HG02870 (cell line): Measurements from ENCODE around the gene ITGBL1.

ENCODE experiments used
- ATAC-seq: cut with Tn5 transposase; IDR thresholded peaks from one replicate; pipeline ENCODE4 v1.9.1; 2021; ENCODE audit warnings: mild to moderate bottlenecking, moderate library complexity; ENCODE audit not compliant: unreplicated experiment

Gene ITGBL1

GRCh38 chr13:101621099-101621498 is 168.6 kb downstream of the ITGBL1 start:
- no peak for ATAC-seq

DNA sequence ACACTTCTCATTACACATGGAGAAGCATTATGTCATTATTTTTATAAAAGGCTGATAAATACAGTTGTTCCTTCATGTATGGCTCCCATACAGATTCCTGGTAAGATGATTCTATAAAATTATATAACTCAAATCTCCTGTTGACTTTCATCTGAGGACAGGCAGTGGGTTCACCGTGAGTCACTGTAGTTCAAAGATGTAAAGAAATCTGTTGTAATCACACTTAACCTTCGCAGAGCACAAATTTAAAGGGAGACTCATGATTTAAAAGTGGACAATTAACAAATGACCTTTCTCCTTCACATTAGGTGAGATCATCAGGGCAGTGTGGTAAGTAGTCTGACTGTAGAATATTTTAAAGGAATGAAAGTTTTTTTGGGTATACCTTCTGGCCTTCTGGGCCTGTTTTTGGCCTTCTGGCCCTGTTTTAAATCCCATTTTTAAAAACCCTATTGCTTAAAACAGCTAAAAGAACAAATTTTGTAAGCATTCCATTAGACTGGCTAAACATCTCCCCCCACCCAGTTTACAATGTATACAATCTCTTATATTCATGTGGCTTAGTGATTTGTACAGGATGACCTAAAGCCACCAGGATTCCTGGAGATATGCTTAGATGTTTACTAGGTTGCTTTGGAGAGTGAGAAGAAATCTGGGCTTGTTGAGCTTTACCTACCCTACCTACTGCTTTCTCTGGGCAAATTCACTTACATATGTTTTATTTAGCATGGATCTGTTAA is 171.2 kb downstream of the ITGBL1 start:
- ATAC-seq: no peak

DNA sequence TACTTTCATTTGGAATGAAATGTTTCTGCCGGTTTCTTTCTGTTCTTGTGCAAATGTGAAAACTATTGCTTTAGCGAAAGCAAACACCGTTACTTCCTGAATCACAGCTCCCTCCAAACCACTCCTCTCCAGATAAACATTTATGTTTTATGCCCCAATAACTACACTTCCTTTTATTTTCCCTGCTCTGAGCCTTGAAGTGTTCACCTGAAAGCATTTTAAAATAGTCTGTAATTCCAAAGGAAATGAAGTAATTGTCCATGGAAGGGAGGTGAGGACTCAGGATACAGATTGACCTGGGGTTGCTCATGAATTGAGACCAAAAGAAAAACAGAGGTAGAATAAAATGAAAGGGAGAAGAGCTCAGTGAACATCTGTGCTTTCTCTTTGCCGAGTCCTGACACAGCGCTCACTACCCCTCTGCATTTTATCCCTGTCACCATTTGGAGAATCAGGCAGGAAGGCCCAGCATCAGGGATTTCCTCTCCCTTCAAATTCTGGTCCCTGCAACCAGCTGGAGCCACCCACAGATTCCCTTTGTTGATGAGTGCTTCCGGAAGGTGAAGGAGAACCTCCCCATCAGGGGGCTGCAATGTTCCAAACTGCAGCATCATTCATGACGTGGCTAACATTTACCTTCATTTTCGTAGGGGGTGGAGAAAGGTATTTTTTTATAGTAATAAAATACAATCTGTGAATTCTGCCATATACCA is 171.9 kb downstream of the ITGBL1 start:
- no peak for ATAC-seq

GRCh38 chr13:101624981-101625380 is 172.5 kb downstream of the ITGBL1 start:
- no peak for ATAC-seq

DNA sequence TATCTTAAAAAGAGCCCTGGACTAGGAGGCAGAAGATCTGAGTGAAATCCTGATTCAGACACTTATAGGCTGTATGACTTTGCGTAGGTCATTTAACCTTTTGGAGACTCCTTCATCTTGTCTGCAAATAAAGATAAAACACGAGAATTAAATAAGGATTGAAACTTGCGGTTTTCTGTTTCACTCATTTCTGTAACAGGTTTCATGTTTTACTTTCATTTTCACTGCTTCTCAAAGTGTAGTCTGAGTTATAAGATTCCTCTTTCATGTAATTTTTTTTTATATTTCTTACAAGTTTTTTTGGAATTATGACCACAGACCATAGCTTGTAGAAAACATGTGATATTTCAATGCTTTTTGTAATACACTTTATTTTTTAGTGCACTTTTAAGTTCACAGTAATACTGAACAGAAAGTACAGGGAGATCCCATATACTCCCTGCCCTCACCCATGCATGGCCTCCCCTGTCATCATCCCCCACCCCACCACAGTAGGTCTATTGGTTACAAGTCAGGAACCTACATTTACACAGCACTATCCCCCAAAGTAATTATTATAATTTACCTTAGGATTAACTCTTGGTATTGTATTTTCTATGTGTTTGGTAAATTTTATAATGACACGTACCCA is 174.6 kb downstream of the ITGBL1 start:
- ATAC-seq: peak; percentile 93

GRCh38 chr13:101627556-101627943 is 175.1 kb downstream of the ITGBL1 start:
- peak; percentile 35 for ATAC-seq

DNA sequence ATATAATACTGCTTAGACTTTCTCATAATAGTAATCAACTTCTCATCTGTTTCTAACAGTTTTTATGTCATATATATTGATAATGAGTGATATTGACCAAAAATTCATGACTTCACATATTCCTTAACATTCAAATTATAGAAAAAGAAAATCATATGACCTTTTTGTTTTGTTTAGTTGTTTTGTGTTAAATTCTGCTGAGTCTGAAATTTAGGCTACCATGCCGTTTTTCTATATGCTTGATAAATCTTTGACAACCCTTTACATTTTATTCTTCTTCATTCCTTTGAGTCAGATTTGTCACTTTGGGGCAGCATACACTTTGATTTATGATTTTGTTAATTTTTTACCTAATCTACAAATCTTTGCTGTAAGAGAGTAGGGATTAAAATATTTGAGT is 176.4 kb downstream of the ITGBL1 start:
- no peak for ATAC-seq

GRCh38 chr13:101631395-101631794 is 178.9 kb downstream of the ITGBL1 start:
- no peak for ATAC-seq

DNA sequence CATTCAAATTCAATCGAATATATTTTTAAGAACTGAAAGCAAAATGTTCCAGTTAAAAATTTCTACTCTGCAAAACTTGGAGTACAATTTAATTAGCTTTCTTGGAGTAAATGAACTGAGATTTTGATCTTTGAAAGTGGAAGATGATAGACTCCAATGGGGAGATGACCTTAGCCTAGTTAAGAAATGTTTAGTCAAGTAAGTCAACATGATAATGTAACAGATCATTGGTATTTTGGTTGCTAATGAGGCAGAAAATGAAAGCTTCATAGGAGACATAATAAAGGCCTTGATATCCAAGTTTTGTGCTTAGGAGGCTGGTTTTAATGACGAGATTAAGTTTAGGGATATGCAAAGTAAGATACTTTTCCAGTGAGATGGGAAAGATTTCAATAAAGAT is 181.7 kb downstream of the ITGBL1 start:
- ATAC-seq: no peak

DNA sequence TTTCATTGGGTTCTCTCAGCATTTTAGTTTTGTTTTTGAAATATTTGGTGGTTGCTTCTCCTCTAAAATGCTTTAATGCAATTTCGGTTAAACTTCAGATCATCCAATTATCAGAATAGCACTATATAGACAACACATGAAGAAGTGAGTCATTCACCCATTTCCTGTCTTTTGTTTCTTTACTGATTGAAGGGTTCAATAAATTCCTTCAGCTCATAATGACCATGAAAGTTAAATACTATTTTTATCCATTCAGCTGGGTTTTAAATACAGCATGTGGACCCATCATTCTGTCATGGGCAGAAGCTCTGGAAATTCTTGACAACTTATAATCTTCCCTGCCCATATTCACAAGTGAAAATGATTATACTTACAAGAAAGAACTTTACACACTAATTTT is 187.2 kb downstream of the ITGBL1 start:
- no peak for ATAC-seq

GRCh38 chr13:101640788-101641400 is 188.4 kb downstream of the ITGBL1 start:
- no peak for ATAC-seq

GRCh38 chr13:101645871-101646270 is 193.4 kb downstream of the ITGBL1 start:
- ATAC-seq: no peak

- no peak for ATAC-seq
Observed at GRCh38 chr13:101647760-101648159, 195.3 kb downstream of the ITGBL1 start.

DNA sequence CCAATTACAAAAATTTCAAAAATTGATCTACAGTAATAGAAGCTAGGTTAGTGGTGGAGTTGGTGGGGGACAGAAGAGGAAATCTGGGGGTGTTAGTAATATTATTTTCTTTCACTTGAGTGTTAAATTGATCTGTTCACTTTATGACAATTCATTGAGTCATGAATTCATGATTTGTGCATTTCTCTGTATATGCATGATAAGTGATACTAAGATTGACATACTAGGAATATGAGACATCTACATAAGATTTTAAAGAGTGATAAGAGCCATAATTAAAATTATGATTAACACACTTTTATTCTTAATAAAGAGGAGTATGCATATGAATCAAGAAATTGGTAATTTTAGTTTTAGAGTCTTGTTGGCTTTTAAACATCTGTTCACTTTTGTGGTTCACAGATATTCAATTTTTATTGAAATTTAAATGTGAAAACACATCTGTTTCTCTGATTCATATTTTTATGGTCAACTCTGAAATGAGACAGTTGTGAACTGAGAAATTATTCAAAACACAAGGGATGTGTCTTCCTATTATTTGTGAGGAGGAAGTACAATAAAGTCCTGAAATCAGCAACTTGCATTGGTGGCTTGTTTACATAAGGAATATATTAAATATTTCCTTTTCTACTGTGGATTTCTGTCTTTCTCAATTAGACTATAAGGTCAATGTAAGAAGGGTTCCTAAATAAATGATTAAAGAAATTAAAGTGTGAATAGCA is 196.5 kb downstream of the ITGBL1 start:
- ATAC-seq: no peak

DNA sequence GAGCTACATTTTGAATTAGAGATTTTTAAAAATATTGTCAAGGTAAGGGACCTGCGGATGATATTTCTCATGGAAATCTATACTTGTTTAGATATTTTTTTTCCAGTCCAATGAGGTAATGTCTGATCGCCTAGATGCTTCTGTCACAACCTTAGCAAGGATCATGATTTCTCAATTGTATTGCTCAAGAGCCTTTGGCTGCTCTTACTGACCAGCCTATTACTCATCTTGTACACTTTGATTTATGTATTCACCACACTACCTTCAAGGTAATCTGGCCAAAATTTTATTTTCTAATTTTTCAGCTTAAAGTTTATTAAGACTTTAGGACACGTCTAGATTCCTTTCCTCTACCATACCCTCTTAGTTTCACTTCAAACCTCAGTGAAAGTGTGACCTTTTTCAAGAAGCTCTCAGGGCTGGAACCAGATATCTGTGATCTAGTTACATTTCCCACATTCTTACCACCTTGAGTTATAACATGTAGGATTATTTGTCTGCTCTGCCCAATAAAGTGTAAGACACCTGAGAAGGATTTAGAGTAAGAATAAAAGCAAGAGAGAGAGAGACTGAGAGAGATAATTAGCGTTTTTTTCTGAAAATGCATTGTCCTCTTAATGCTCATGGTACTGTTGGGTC is 197.1 kb downstream of the ITGBL1 start:
- ATAC-seq: no peak

- ATAC-seq: no peak
Observed at GRCh38 chr13:101654883-101655282, 202.4 kb downstream of the ITGBL1 start.

- no peak for ATAC-seq
Observed at GRCh38 chr13:101655435-101655834, 203.0 kb downstream of the ITGBL1 start.

DNA sequence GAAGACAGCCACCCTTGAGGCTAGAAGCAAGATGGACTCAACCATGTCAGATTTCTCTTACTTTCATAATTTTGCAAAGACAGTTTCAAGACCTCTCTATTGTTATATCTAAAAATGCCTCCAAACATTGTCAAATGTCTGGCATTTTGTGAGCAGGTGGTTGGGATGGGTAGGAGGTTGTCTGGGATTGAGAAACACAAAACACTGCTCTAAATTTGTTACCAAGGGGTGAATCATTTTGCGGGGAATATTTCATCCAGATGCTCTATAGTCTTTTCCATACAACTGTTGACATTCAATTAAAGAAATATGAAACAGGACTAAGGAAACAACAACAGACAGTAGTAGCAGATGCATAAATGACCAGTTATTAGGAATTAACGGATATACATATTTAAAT is 208.2 kb downstream of the ITGBL1 start:
- no peak for ATAC-seq

- ATAC-seq: no peak
Observed at GRCh38 chr13:101661839-101662238, 209.4 kb downstream of the ITGBL1 start.

DNA sequence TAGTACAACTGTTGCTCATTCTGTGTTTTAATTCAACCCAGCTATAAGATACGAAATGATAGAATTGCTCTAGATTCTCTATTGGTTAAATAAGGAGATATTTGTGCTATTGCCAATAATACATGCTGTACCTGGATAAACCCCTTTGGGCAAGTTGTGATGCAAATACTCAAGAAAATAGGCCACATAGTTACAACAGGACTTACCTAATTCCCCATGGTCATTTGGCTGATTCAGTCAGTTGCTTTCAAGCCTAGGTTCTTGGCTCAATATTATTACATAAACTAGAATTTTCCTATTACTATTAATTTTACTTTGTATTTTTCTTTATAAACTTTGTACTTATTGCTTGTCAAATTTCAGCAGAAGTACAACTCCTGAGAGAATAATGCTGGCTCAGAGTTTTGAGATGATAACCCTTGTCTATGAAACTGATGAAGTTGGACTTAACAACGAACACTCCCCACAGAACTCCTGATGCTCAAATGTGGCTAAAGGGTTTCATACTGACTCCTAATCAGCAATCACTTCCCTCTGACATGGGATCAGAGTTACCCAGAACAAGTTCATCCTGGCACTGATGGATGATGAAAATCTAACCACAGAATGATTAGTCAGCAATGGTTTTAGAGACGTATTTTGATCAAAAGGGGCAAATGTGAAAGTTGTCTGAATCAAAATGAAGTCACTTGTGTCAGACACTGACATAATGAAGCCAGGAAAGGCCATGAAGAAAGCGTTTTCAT is 221.1 kb downstream of the ITGBL1 start:
- ATAC-seq: no peak
